HCT116 (cell line): Measurements from ENCODE around the gene HIVEP3. TPM values are rescaled to one million over a fixed set of nuclear protein-coding genes. Genes with fewer than 3 reads are reported as not detected.

Experiments
- ATAC-seq: fragments of 200-7000 bp; cut with Tn5 transposase; 2 replicates; pipeline ENCODE4 v1.9.1; 2020; ENCODE audit warnings: mild to moderate bottlenecking, moderate library complexity
- BruUV-seq: library from RNA; stranded (reverse); fragments of 400-500 nt; replicated peaks from 2 replicates; lab custom pipeline; 2021; lab: Mats Ljungman, UMichigan
- CTCF ChIA-PET: fragments of 300-600 bp; sonication (Branson Sonifier 250); formaldehyde crosslinking; loops from one replicate; lab custom pipeline; 2021; ENCODE audit warnings: antibody characterized with exemption; lab: Charles Lee
- POLR2A ChIA-PET: fragments of 300-600, 350-600 bp; sonication (Branson Sonifier 250); formaldehyde crosslinking; loops from one replicate; lab custom pipeline; 2021; ENCODE audit warnings: antibody characterized with exemption; lab: Charles Lee
- RAD21 ChIA-PET, 2 experiments: fragments of 300-600 bp; sonication (Branson Sonifier 250); formaldehyde crosslinking; loops; one replicate each; lab custom pipeline; 2023; ENCODE audit warnings: low total read pairs in 2 of 2; ENCODE audit not compliant: uncharacterized antibody in 2 of 2, unreplicated experiment in 2 of 2, low non-redundant PET in 1 of 2; lab: Charles Lee
- DNase-seq: peaks from one replicate; pipeline ENCODE4 v3.0.0-alpha.2; 2010; ENCODE audit warnings: low read depth, low spot score
- H2AFZ ChIP-seq: fragments of 200-600 bp; shearing (Covaris generic), sonication (generic); 2 replicates; pipeline ENCODE4 v1.6.1; 2017; ENCODE audit warnings: low read depth, mixed run types, mixed read lengths, antibody characterized with exemption, low read length; ENCODE audit not compliant: poor library complexity, severe bottlenecking
- H3K27ac ChIP-seq: 2 replicates; pipeline ENCODE4 v1.5.1; 2012; ENCODE audit warnings: low read depth, low read length
- H3K27me3 ChIP-seq: fragments of 200-600 bp; sonication (generic); 2 replicates; pipeline ENCODE4 v1.6.1; 2016; ENCODE audit warnings: mixed run types, low read length, mixed read lengths; ENCODE audit not compliant: insufficient read depth
- H3K36me3 ChIP-seq, 2 experiments: fragments of 200-500 bp in 1 of 2; fragments of 200-600 bp in 1 of 2; sonication (Bioruptor generic) in 1 of 2; sonication (generic) in 1 of 2; 2 replicates each; pipeline versions ENCODE4 v1.5.1 to v1.6.1; 2014 to 2016; ENCODE audit warnings: low read length in 2 of 2, inconsistent platforms in 1 of 2, mixed read lengths in 1 of 2, mixed run types in 1 of 2; ENCODE audit not compliant: insufficient read depth in 2 of 2, control insufficient read depth in 1 of 2
- H3K4me1 ChIP-seq, 2 experiments: fragments of 200-600 bp in 1 of 2; sonication (generic) in 1 of 2; 2 replicates each; pipeline versions ENCODE4 v1.5.1 to v1.6.1; 2012 to 2017; ENCODE audit warnings: low read length in 2 of 2, inconsistent platforms in 1 of 2, mild to moderate bottlenecking in 1 of 2, mixed read lengths in 1 of 2, mixed run types in 1 of 2, moderate library complexity in 1 of 2; ENCODE audit not compliant: insufficient read depth in 2 of 2, control insufficient read depth in 1 of 2
- H3K4me2 ChIP-seq: fragments of 200-600 bp; sonication (generic); 2 replicates; pipeline ENCODE4 v1.6.1; 2017; ENCODE audit warnings: mixed run types, low read length, mixed read lengths
- H3K4me3 ChIP-seq, 2 experiments: fragments of 200-600 bp in 1 of 2; sonication (generic) in 1 of 2; replicated peaks in 1 of 2; 2 replicates each; pipeline ENCODE4 v1.5.1; 2011 to 2016; ENCODE audit warnings: low read length in 2 of 2, control low read depth in 1 of 2, low read depth in 1 of 2, mild to moderate bottlenecking in 1 of 2, mixed read lengths in 1 of 2, mixed run types in 1 of 2
- H3K79me2 ChIP-seq: fragments of 200-600 bp; sonication (generic); 2 replicates; pipeline ENCODE4 v1.6.1; 2017; ENCODE audit warnings: mild to moderate bottlenecking, mixed run types, low read length, moderate library complexity, mixed read lengths; ENCODE audit not compliant: insufficient read depth
- H3K9ac ChIP-seq: fragments of 200-600 bp; sonication (generic); 2 replicates; pipeline ENCODE4 v1.6.1; 2016; ENCODE audit warnings: low read length, mixed read lengths
- H3K9me2 ChIP-seq: fragments of 200-600 bp; sonication (generic), shearing (Covaris generic); 2 replicates; pipeline ENCODE4 v1.6.1; 2017; ENCODE audit warnings: mixed run types, mild to moderate bottlenecking, moderate library complexity; ENCODE audit not compliant: insufficient read depth
- H3K9me3 ChIP-seq, 2 experiments: fragments of 200-500 bp in 1 of 2; fragments of 200-600 bp in 1 of 2; sonication (Bioruptor generic) in 1 of 2; sonication (generic) in 1 of 2; 2 replicates each; pipeline ENCODE4 v1.6.1; 2014 to 2017; ENCODE audit warnings: low read length in 2 of 2, mixed read lengths in 2 of 2, inconsistent platforms in 1 of 2, low read depth in 1 of 2, mild to moderate bottlenecking in 1 of 2, mixed run types in 1 of 2, moderate library complexity in 1 of 2; ENCODE audit not compliant: control insufficient read depth in 1 of 2, insufficient read depth in 1 of 2
- H4K20me1 ChIP-seq: fragments of 200-600 bp; sonication (generic), shearing (Covaris generic); 2 replicates; pipeline ENCODE4 v1.6.1; 2017; ENCODE audit warnings: mixed run types, mild to moderate bottlenecking, moderate library complexity; ENCODE audit not compliant: insufficient read depth
- CBX3 ChIP-seq: IDR thresholded peaks from 2 replicates; pipeline ENCODE4 v1.6.1; 2012; ENCODE audit warnings: low read depth
- CEBPB ChIP-seq: IDR thresholded peaks from 2 replicates; pipeline ENCODE4 v1.6.1; 2012; ENCODE audit warnings: low read depth
- EGR1 ChIP-seq: IDR thresholded peaks from 2 replicates; pipeline ENCODE4 v1.6.1; 2012; ENCODE audit warnings: low read depth
- EZH2phosphoT487 ChIP-seq: fragments of 200-600 bp; IDR thresholded peaks from 2 replicates; pipeline ENCODE4 v1.6.1; 2018; ENCODE audit warnings: antibody characterized with exemption, borderline replicate concordance
- FOSL1 ChIP-seq: IDR thresholded peaks from 2 replicates; pipeline ENCODE4 v1.6.1; 2012; ENCODE audit warnings: low read depth
- POLR2A ChIP-seq: IDR thresholded peaks from 2 replicates; pipeline ENCODE4 v1.7.0; 2011; ENCODE audit warnings: borderline replicate concordance; ENCODE audit not compliant: insufficient read depth, insufficient read length; ENCODE audit errors: extremely low read depth
- POLR2AphosphoS5 ChIP-seq: IDR thresholded peaks from 2 replicates; pipeline ENCODE4 v1.6.1; 2011; ENCODE audit warnings: mild to moderate bottlenecking, low read depth, low read length, moderate library complexity
- RAD21 ChIP-seq: IDR thresholded peaks from 2 replicates; pipeline ENCODE4 v1.6.1; 2012; ENCODE audit warnings: low read depth, mild to moderate bottlenecking
- REST ChIP-seq: IDR thresholded peaks from 2 replicates; pipeline ENCODE4 v1.6.1; 2012; ENCODE audit warnings: low read depth
- SIN3A ChIP-seq: IDR thresholded peaks from 2 replicates; pipeline ENCODE4 v1.6.1; 2012; ENCODE audit warnings: low read depth
- SP1 ChIP-seq: IDR thresholded peaks from 2 replicates; pipeline ENCODE4 v1.6.1; 2012; ENCODE audit warnings: low read depth
- TCF7L2 ChIP-seq: IDR thresholded peaks from 2 replicates; pipeline ENCODE4 v1.7.0; 2011; ENCODE audit warnings: borderline replicate concordance, inconsistent platforms; ENCODE audit not compliant: insufficient read depth, insufficient read length; ENCODE audit errors: extremely low read depth
- intact Hi-C: fragments of 100-400 bp; cut with micrococcal nuclease; formaldehyde crosslinking; loops from 2 replicates; pipeline ENCODE4 v1.10.0; 2022
- total RNA-seq: library from RNA; stranded (reverse); gene quantifications from one replicate; pipeline ENCODE4 v1.2.1, GENCODE V29; 2021; ENCODE audit not compliant: unreplicated experiment

The HIVEP3 gene
- total RNA-seq, 1 experiment from 2014 or later, result 7.1 TPM

- RAD21 ChIA-PET, result no interaction called here
- TF ChIP-seq POLR2AphosphoS5, result no peak
- no peak for TF ChIP-seq CBX3
- no peak for TF ChIP-seq SIN3A
- TF ChIP-seq EGR1, result no peak
- TF ChIP-seq SP1, result no peak
- TF ChIP-seq EZH2phosphoT487, result no peak
- TF ChIP-seq FOSL1, result no peak
- TF ChIP-seq POLR2A, result no peak
- TF ChIP-seq CEBPB, result no peak
- TF ChIP-seq RAD21, result no peak
- TF ChIP-seq TCF7L2, result no peak
- TF ChIP-seq REST, result no peak
- TF ChIP-seq, all 23 proteins: peak for 0
- Histone ChIP-seq H3K79me2 (no peaks in the 10 kb centered on the region), H3K4me2 (no peak overlapping the region), H3K27ac (no peak overlapping the region), H4K20me1 (no peaks in the 10 kb centered on the region), H3K36me3 (no peaks in the 10 kb centered on the region), H3K9ac (no peak overlapping the region), H3K4me1 (peaks cover 39% of the 10 kb centered on the region in 2 experiments), H2AFZ (no peak overlapping the region), H3K9me2 (no peaks in the 10 kb centered on the region), H3K4me3 (no peak overlapping the region), H3K27me3 (no peaks in the 10 kb centered on the region), H3K9me3 (no peaks in the 10 kb centered on the region)
- CTCF ChIA-PET, result no interaction called here
- ATAC-seq (no peak), DNase-seq (no peak)
- BruUV-seq, result no TSS peak
- intact Hi-C loops, result no loop called here
- POLR2A ChIA-PET, result no interaction called here
Observed at GRCh38 chr1:41838266-41838665, 80.5 kb downstream of the HIVEP3 start.
